SK-N-SH (cell line): ENCODE results near the gene ENTPD2. TPM values are rescaled to one million over a fixed set of nuclear protein-coding genes. Genes with fewer than 3 reads are reported as not detected.

Source experiments
- CTCF ChIA-PET: fragments of 300-600, 350-600 bp; formaldehyde crosslinking; extraction: SDS; loops from one replicate; lab custom pipeline; 2021; lab: Yijun Ruan, JAX
- POLR2A ChIA-PET: fragments of 350-600 bp; sonication (Branson Sonifier 250); formaldehyde crosslinking; extraction: SDS; loops from one replicate; lab custom pipeline; 2020; ENCODE audit warnings: antibody characterized with exemption, inconsistent platforms; lab: Yijun Ruan, JAX
- DNase-seq: peaks from one replicate; pipeline ENCODE4 v3.0.0; 2012
- H2AFZ ChIP-seq: fragments of 200-600 bp; sonication (generic); 2 replicates; pipeline ENCODE4 v1.8.1; 2016; ENCODE audit warnings: antibody characterized with exemption, mild to moderate bottlenecking, low read depth
- H3F3A ChIP-seq: fragments of 200-600 bp; sonication (generic); replicated peaks from 2 replicates; pipeline ENCODE3; 2016; ENCODE audit warnings: antibody characterized with exemption, mild to moderate bottlenecking; ENCODE audit not compliant: insufficient read depth
- H3K27ac ChIP-seq, 2 experiments: fragments of 200-500 bp in 1 of 2; fragments of 200-600 bp in 1 of 2; sonication (Bioruptor generic) in 1 of 2; sonication (generic), shearing (Covaris generic) in 1 of 2; 2 replicates each; pipeline versions ENCODE4 v1.5.1 to v1.6.1; 2014 to 2016; ENCODE audit warnings: low read depth in 2 of 2, inconsistent platforms in 1 of 2, low read length in 1 of 2, mild to moderate bottlenecking in 1 of 2, mixed read lengths in 1 of 2
- H3K27me3 ChIP-seq: fragments of 200-600 bp; sonication (generic), shearing (Covaris generic); 2 replicates; pipeline ENCODE4 v1.6.1; 2016; ENCODE audit warnings: mixed run types; ENCODE audit not compliant: insufficient read depth
- H3K36me3 ChIP-seq, 2 experiments: fragments of 200-500 bp in 1 of 2; fragments of 200-600 bp in 1 of 2; sonication (Bioruptor generic) in 1 of 2; sonication (generic) in 1 of 2; replicated peaks in 1 of 2; 2 replicates each; pipeline versions ENCODE3 to v1.5.1; 2014 to 2016; ENCODE audit warnings: low read length in 1 of 2, mild to moderate bottlenecking in 1 of 2; ENCODE audit not compliant: insufficient read depth in 2 of 2, control insufficient read depth in 1 of 2
- H3K4me1 ChIP-seq, 2 experiments: fragments of 200-500 bp in 1 of 2; fragments of 200-600 bp in 1 of 2; sonication (Bioruptor generic) in 1 of 2; sonication (generic), shearing (Covaris generic) in 1 of 2; 2 replicates each; pipeline versions ENCODE4 v1.5.1 to v1.6.1; 2014 to 2016; ENCODE audit warnings: low read depth in 1 of 2, low read length in 1 of 2, mixed run types in 1 of 2; ENCODE audit not compliant: insufficient read depth in 2 of 2, control insufficient read depth in 1 of 2
- H3K4me2 ChIP-seq: fragments of 200-600 bp; sonication (generic), shearing (Covaris generic); 2 replicates; pipeline ENCODE4 v1.6.1; 2017; ENCODE audit warnings: mixed run types
- H3K4me3 ChIP-seq, 2 experiments: fragments of 200-500 bp in 1 of 2; fragments of 200-600 bp in 1 of 2; sonication (Bioruptor generic) in 1 of 2; sonication (generic), shearing (Covaris generic) in 1 of 2; 2 replicates each; pipeline versions ENCODE4 v1.5.1 to v1.8.1; 2014 to 2016; ENCODE audit warnings: low read depth in 2 of 2, inconsistent platforms in 1 of 2, low read length in 1 of 2, mild to moderate bottlenecking in 1 of 2, mixed read lengths in 1 of 2, moderate library complexity in 1 of 2
- H3K79me2 ChIP-seq: fragments of 200-600 bp; sonication (generic); 2 replicates; pipeline ENCODE4 v1.8.1; 2017; ENCODE audit warnings: mild to moderate bottlenecking; ENCODE audit not compliant: insufficient read depth
- H3K9ac ChIP-seq: fragments of 200-600 bp; sonication (generic); 2 replicates; pipeline ENCODE4 v1.6.1; 2017; ENCODE audit warnings: mixed run types
- H3K9me2 ChIP-seq: fragments of 200-600 bp; sonication (generic); 2 replicates; pipeline ENCODE4 v1.6.1; 2017; ENCODE audit warnings: mixed run types
- H3K9me3 ChIP-seq: fragments of 200-600 bp; sonication (generic); 2 replicates; pipeline ENCODE4 v1.6.1; 2017; ENCODE audit warnings: mixed run types, mild to moderate bottlenecking, moderate library complexity
- H4K20me1 ChIP-seq: fragments of 200-600 bp; sonication (generic); 2 replicates; pipeline ENCODE4 v1.6.1; 2017; ENCODE audit warnings: mild to moderate bottlenecking, mixed run types; ENCODE audit not compliant: insufficient read depth
- ELF1 ChIP-seq: IDR thresholded peaks from 2 replicates; pipeline ENCODE4 v1.4.0; 2012
- FOXJ3 ChIP-seq: sonication (generic); formaldehyde crosslinking; IDR thresholded peaks from 2 replicates; pipeline ENCODE4 v1.5.1; 2020; ENCODE audit warnings: mild to moderate bottlenecking, missing genetic modification reagents
- FOXM1 ChIP-seq: IDR thresholded peaks from 2 replicates; pipeline ENCODE4 v1.4.0; 2012; ENCODE audit warnings: low read depth, mild to moderate bottlenecking
- GATA2 ChIP-seq: sonication (generic); formaldehyde crosslinking; IDR thresholded peaks from 2 replicates; pipeline ENCODE4 v1.5.0; 2020; ENCODE audit warnings: mild to moderate bottlenecking, missing genetic modification reagents
- JUND ChIP-seq: IDR thresholded peaks from 2 replicates; pipeline ENCODE4 v1.4.0; 2012
- NFIC ChIP-seq: IDR thresholded peaks from 2 replicates; pipeline ENCODE4 v1.4.0; 2012; ENCODE audit warnings: borderline replicate concordance
- RAD21 ChIP-seq: IDR thresholded peaks from 2 replicates; pipeline ENCODE4 v1.6.1; 2012; ENCODE audit warnings: mild to moderate bottlenecking, low read length
- RCOR1 ChIP-seq: fragments of 150-350 bp; IDR thresholded peaks from 2 replicates; pipeline ENCODE4 v1.6.1; 2017; ENCODE audit warnings: antibody characterized with exemption, low read length
- RFX5 ChIP-seq: IDR thresholded peaks from 2 replicates; pipeline ENCODE4 v1.6.1; 2012; ENCODE audit warnings: mild to moderate bottlenecking, improper control_type of control experiment, low read length
- SMC3 ChIP-seq: IDR thresholded peaks from 2 replicates; pipeline ENCODE4 v1.6.1; 2012; ENCODE audit warnings: low read depth, low read length, improper control_type of control experiment
- TAF1 ChIP-seq: IDR thresholded peaks from 2 replicates; pipeline ENCODE4 v1.6.1; 2012; ENCODE audit warnings: low read depth, mild to moderate bottlenecking, low read length, moderate library complexity, borderline replicate concordance
- TEAD4 ChIP-seq: IDR thresholded peaks from 2 replicates; pipeline ENCODE4 v1.4.0; 2012; ENCODE audit warnings: mild to moderate bottlenecking, borderline replicate concordance; ENCODE audit not compliant: insufficient read depth
- YY1 ChIP-seq: IDR thresholded peaks from 2 replicates; pipeline ENCODE4 v1.4.0; 2012; ENCODE audit warnings: low read depth, mild to moderate bottlenecking
- WGBS: methylation state at CpG from one replicate; pipeline ENCODE4 v1.1.6; 2017; ENCODE audit warnings: low lambda C conversion rate; 5-methylcytosine and 5-hydroxymethylcytosine counted together
- polyA plus RNA-seq, 3 experiments: library from polyadenylated mRNA; depleted of rRNA; stranded (reverse); fragments of >200 nt; gene quantifications; 2 replicates each; pipeline ENCODE4 v1.2.3, GENCODE V29; 2012
- TF ChIP-seq, protein P1 (sequence below): IDR thresholded peaks from 2 replicates; pipeline ENCODE4 v1.4.0; 2012; ENCODE audit warnings: low read depth, borderline replicate concordance
- TF ChIP-seq, protein P2 (sequence below): IDR thresholded peaks from 2 replicates; pipeline ENCODE4 v1.4.0; 2012; ENCODE audit warnings: low read depth, borderline replicate concordance
- TF ChIP-seq, protein P3 (sequence below): fragments of 150-350 bp; IDR thresholded peaks from 2 replicates; pipeline ENCODE4 v1.6.1; 2016; ENCODE audit warnings: mild to moderate bottlenecking, low read depth, low read length
- TF ChIP-seq, protein P4 (sequence below): fragments of 200-600 bp; sonication (generic); IDR thresholded peaks from 2 replicates; pipeline ENCODE4 v1.6.1; 2017; ENCODE audit warnings: antibody characterized with exemption, mild to moderate bottlenecking, moderate library complexity
- TF ChIP-seq, protein P5 (sequence below): fragments of 150-350 bp; IDR thresholded peaks from 2 replicates; pipeline ENCODE4 v1.6.1; 2017; ENCODE audit warnings: antibody characterized with exemption, low read length, low read depth, borderline replicate concordance
- TF ChIP-seq, protein P6 (sequence below): IDR thresholded peaks from 2 replicates; pipeline ENCODE4; 2012

The ENTPD2 gene
- polyA plus RNA-seq, 1 of the 3 experiments (the other 2 are of a cell fraction), result not detected

DNA sequence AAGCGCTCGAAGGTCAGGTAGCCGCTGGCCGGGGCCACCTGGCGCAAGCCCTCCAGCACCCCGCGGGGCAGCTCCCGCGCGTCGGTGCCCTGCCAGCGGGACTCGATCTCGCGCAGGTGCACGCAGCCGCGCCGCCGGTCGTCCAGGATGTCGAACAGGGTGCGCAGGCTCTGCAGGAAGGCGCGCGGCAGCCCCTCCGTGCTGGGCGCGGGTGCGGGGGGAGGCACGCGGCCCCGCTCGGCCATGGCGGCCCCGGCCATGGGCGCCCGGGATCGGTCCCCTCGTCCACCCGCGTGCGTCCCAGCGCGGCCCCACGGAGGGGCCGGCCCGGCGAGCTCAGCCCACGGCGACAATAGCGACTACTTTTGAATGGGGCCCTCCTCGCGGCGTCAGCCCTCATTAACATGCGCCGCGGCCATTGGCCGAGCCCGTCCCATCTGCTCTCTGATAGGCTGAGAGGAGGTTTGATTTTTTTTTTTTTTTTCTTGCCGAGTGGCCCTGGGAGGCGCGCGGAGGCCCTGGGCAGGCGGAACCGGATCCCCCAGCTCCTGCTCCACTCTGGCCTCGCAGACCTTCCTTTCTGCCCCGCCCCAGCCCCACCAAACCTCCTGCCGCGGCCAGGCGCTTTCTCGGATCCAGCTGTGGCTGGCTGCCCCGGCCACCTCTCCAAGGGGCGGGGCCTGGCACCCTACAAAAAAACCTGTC, 16.5 kb upstream of the ENTPD2 start, which contains the start of gene SAPCD2 (continued):
- TF ChIP-seq, protein P1, sequence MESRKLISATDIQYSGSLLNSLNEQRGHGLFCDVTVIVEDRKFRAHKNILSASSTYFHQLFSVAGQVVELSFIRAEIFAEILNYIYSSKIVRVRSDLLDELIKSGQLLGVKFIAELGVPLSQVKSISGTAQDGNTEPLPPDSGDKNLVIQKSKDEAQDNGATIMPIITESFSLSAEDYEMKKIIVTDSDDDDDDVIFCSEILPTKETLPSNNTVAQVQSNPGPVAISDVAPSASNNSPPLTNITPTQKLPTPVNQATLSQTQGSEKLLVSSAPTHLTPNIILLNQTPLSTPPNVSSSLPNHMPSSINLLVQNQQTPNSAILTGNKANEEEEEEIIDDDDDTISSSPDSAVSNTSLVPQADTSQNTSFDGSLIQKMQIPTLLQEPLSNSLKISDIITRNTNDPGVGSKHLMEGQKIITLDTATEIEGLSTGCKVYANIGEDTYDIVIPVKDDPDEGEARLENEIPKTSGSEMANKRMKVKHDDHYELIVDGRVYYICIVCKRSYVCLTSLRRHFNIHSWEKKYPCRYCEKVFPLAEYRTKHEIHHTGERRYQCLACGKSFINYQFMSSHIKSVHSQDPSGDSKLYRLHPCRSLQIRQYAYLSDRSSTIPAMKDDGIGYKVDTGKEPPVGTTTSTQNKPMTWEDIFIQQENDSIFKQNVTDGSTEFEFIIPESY, result no peak
- TF ChIP-seq, protein P2, sequence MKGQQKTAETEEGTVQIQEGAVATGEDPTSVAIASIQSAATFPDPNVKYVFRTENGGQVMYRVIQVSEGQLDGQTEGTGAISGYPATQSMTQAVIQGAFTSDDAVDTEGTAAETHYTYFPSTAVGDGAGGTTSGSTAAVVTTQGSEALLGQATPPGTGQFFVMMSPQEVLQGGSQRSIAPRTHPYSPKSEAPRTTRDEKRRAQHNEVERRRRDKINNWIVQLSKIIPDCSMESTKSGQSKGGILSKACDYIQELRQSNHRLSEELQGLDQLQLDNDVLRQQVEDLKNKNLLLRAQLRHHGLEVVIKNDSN, result no peak
- TF ChIP-seq NFIC (no peak), JUND (no peak), RAD21 (no peak), GATA2 (CRISPR knock-in tag) (no peak), RCOR1 (no peak), TAF1 (no peak), SMC3 (no peak)

DNA sequence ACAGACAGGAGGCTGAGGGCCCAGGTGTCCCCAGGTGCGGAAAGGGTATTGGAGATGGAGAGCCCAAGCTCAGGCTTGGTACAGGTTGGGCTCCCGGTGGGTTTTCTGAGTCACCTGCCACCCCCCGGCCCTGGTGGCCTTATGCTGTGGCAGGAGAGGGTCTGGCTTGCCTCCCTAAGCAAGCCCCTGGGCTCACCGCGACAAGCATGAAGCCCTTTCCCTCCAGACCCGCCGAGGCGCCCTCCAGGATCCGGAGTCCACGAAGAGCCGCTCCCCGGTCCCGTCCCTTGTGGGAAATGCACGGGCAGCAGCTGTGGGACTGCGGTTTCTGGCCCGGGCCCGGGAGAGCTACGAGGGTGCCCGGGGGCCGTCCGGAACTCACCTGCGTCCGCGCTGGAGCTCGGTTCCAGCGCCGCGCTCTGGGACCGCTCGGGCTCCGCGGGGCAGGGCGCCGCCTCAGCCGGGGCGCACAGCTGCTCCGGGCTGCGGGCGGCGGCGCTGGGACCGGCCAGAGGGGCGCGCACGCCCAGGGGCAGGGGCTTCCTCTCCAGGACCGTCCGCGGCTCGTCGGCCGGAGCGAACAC, 15.7 kb upstream of the ENTPD2 start:
- no peaks in the 10 kb centered on the region for H3K27me3 ChIP-seq
- TF ChIP-seq, protein P1, result no peak
- no peak for TF ChIP-seq RFX5
- TF ChIP-seq, protein P3, sequence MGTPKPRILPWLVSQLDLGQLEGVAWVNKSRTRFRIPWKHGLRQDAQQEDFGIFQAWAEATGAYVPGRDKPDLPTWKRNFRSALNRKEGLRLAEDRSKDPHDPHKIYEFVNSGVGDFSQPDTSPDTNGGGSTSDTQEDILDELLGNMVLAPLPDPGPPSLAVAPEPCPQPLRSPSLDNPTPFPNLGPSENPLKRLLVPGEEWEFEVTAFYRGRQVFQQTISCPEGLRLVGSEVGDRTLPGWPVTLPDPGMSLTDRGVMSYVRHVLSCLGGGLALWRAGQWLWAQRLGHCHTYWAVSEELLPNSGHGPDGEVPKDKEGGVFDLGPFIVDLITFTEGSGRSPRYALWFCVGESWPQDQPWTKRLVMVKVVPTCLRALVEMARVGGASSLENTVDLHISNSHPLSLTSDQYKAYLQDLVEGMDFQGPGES, result no peak
- TF ChIP-seq, protein P4, sequence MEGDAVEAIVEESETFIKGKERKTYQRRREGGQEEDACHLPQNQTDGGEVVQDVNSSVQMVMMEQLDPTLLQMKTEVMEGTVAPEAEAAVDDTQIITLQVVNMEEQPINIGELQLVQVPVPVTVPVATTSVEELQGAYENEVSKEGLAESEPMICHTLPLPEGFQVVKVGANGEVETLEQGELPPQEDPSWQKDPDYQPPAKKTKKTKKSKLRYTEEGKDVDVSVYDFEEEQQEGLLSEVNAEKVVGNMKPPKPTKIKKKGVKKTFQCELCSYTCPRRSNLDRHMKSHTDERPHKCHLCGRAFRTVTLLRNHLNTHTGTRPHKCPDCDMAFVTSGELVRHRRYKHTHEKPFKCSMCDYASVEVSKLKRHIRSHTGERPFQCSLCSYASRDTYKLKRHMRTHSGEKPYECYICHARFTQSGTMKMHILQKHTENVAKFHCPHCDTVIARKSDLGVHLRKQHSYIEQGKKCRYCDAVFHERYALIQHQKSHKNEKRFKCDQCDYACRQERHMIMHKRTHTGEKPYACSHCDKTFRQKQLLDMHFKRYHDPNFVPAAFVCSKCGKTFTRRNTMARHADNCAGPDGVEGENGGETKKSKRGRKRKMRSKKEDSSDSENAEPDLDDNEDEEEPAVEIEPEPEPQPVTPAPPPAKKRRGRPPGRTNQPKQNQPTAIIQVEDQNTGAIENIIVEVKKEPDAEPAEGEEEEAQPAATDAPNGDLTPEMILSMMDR, result no peak
- no peak for TF ChIP-seq FOXJ3
- no peak for TF ChIP-seq YY1
- TF ChIP-seq FOXM1, result no peak
- TF ChIP-seq, protein P5, sequence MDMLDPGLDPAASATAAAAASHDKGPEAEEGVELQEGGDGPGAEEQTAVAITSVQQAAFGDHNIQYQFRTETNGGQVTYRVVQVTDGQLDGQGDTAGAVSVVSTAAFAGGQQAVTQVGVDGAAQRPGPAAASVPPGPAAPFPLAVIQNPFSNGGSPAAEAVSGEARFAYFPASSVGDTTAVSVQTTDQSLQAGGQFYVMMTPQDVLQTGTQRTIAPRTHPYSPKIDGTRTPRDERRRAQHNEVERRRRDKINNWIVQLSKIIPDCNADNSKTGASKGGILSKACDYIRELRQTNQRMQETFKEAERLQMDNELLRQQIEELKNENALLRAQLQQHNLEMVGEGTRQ, result no peak
- TF ChIP-seq, protein P6, sequence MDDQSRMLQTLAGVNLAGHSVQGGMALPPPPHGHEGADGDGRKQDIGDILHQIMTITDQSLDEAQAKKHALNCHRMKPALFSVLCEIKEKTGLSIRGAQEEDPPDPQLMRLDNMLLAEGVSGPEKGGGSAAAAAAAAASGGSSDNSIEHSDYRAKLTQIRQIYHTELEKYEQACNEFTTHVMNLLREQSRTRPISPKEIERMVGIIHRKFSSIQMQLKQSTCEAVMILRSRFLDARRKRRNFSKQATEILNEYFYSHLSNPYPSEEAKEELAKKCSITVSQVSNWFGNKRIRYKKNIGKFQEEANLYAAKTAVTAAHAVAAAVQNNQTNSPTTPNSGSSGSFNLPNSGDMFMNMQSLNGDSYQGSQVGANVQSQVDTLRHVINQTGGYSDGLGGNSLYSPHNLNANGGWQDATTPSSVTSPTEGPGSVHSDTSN, result no peak
- TF ChIP-seq JUND, result no peak
- TF ChIP-seq RCOR1, result no peak
- no peak for TF ChIP-seq TEAD4
- TF ChIP-seq ELF1, result no peak
- ChIA-PET POLR2A (interaction anchor here (0.6 to 2.8 kb wide), 3 partner anchors 14 to 23 kb away, joined by 3 to 21 read pairs (median 12); partner anchors contain the start of genes MAN1B1 and NPDC1), CTCF (interaction anchor here (0.5 to 16.8 kb wide), 13 partner anchors 8 to 1843 kb away, joined by 3 to 803 read pairs (median 12); partner anchors contain the start of genes ABCA2, CYSRT1, ENTPD2 and FUT7)
- no peak overlapping the region for H3K9ac ChIP-seq
- no peaks in the 10 kb centered on the region for H3K36me3 ChIP-seq
- no peak overlapping the region for H2AFZ ChIP-seq
- H3K4me3 ChIP-seq, result peak overlapping the region; percentile 53 to 57
- no peak overlapping the region for H3K27ac ChIP-seq
- peaks cover 11% of the 10 kb centered on the region for H3F3A ChIP-seq
- peaks cover 12% of the 10 kb centered on the region; the same call in 1 of the 2 replicates for H4K20me1 ChIP-seq
- H3K79me2 ChIP-seq, result 0 out of 2 replicates have a peak, but pooled peaks cover 3% of the 10 kb centered on the region
- peak overlapping the region; percentile 48 for H3K4me2 ChIP-seq
- WGBS, result 3% methylated on average over 6 of the region's 52 CpGs
- H3K9me3 ChIP-seq, result no peaks in the 10 kb centered on the region
- DNase-seq, result peak; percentile 67
- H3K9me2 ChIP-seq, result no peaks in the 10 kb centered on the region
- peaks cover 0 to 29% of the 10 kb centered on the region in 2 experiments; a peak in 1 of 4 replicates for H3K4me1 ChIP-seq
